ENCODE data around the gene DISP1.
A peak's percentile ranks its signal among the peaks of the same experiment; 100 is the strongest.

Gene DISP1

GRCh38 chr1:222786121-222786520 lies 28.7 kb upstream of the DISP1 start:
- no peak for DNase-seq (ENCODE audit: low spot score)
- TF ChIP-seq CTCF (IDR thresholded peaks at IDR 0.05; ENCODE audit: extremely low read depth, missing control alignments): no peak

DNA sequence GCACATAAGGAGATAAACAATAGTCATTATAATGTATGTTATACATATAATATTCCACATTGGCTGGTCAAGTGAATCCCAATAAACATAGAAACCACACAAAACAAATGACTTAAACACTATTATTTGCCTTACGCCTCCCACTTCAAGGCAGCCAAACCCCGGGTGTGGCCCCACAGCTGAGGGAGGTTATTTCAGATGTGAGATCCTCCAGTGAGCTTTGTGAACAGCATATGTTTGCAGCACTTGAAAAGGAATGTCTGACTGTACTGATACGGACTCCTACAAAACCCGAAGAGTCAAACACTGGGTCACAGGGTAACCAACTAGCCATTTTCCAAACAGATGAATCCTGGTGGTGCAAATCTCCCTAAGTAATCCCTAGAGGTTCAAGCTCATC lies 27.1 kb upstream of the DISP1 start:
- no peak for TF ChIP-seq CTCF (IDR thresholded peaks at IDR 0.05; ENCODE audit: extremely low read depth, missing control alignments)
- DNase-seq (ENCODE audit: low spot score): no peak

DNA sequence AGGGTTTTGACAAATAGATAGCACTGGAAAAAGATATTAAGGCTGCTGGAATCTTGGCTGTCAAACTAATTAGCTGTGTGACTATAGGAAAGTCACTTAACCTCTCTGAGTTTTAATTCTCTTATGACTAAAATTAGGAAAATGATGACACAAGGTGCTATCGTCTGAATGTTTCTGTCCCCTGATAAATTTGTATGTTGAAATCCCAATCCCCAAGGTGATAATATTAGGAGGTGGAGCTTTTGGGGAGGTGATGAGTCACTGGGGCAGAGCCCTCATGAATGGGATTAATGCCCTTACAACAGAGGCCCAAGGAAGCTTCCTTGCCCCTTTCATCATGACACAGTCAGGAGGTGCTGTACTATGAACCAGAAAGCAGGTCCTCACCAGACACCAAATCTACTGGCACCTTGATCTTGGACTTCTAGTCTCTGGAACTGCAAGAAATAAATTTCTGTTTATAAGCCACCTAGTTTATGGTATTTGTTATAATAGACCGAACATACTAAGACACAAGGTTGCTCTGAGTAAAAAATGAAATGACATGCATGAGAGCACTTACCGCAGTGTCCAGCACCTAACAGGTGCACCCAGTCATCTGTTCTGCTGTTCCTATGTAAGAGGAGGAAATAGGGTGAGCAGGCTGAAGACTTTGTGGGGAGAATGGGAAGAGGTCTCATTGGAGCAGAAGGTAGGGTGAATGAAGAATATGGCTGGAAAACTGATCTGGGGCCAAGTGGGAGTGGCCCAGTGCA lies 26.3 kb upstream of the DISP1 start:
- TF ChIP-seq CTCF (IDR thresholded peaks at IDR 0.05; ENCODE audit: extremely low read depth, missing control alignments): no peak
- no peak for DNase-seq (ENCODE audit: low spot score)

GRCh38 chr1:222790115-222790514 lies 24.7 kb upstream of the DISP1 start:
- no peak for TF ChIP-seq CTCF (IDR thresholded peaks at IDR 0.05; ENCODE audit: extremely low read depth, missing control alignments)
- no peak for DNase-seq (ENCODE audit: low spot score)

DNA sequence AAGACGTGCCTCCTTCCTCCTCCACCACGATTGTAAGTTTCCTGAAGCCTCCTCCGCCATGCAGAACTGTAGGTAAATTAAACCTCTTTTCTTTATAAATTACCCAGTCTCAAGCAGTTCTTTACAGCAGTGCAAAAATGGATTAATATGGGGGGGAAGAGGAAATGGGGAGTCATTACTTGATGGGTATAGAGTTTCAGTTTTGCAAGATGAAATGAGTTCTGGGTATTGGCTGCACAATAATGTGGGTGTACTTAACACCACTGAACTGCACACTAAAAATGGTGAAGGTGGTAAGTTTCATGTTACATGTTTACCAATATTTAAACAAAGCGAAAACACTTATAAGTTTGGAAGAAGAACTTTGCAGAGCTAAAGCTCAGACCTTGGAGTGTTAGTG lies 24.3 kb upstream of the DISP1 start:
- TF ChIP-seq CTCF (IDR thresholded peaks at IDR 0.05; ENCODE audit: extremely low read depth, missing control alignments): no peak

GRCh38 chr1:222791006-222791710 lies 23.7 kb upstream of the DISP1 start:
- DNase-seq (ENCODE audit: low spot score): no peak
- TF ChIP-seq CTCF (IDR thresholded peaks at IDR 0.05; ENCODE audit: extremely low read depth, missing control alignments): no peak

More for the DNA sequence above, 24.3 kb upstream of the DISP1 start:
- DNase-seq (ENCODE audit: low spot score): no peak

DNA sequence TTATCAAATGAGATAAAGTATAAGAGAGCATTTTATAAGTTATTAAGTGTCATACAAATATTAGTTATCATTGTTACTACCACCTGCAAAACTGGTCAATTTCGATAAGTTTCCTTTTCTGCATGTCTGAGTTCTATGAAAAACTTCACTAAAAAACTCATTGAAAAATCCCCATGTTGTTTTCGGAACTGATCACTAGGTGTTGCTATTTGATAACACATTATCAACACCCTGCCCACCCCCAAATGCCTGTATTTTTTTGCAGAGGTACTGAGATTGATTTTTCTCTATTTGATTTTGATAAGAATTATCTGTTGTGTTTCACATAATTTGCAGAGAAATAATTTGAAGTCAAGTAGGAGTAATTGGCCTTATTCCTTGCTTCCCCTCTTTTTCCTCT lies 22.1 kb upstream of the DISP1 start:
- TF ChIP-seq CTCF (IDR thresholded peaks at IDR 0.05; ENCODE audit: extremely low read depth, missing control alignments): no peak

More for the DNA sequence above, 22.1 kb upstream of the DISP1 start:
- peak; percentile 17 for DNase-seq (ENCODE audit: low spot score)
